ENCODE results near the gene ERN1.
"Not testable (repeated sequence)": the region's sequence is repeated elsewhere in the genome, so short reads cannot be mapped to it uniquely, and the experiment has no call there.

ERN1 gene

DNA sequence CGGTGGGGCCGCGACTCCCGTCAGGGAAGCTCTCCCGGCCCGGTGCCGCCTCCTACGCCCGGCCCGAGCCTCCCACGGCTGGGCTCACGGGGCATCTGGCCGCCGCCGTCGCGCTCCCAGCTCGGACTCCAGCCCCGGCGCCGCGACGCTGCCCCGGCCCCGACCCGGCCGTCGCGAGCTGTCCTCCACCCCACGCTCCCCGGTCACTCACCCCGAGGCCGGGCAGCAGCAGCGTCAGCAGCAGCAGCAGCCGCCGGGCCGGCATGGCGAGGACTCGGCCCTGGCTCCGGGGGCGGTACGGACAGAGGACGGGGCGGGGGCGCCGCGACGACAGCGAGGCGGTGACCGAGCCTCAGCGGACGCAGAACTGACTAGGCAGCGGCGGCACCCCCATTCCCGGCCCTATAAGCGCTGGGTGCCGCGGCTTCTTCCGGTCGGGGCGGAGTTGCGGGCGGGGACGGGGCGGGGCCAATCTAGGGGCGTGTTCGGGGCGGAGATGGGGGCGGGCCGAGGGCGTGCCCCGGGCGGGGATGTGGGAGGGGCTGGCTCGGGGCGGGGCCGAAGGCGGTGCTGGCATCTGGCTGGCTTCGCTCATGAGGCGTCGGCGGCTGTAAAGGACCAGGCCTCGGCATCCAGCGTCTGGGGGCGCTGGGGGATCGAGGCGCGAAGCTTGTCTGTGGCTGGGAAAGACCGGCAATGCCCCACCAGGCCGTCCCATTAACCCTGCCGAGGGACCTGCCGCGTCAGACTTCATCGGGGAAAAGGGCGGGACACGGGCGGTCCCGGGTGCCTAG is at the start of gene ERN1:
Gene ERN1 (minus strand): TSS at position 380 of the 794 bp plus-strand sequence. CDS start 115 bp downstream, at position 265.
- intact Hi-C loops (cut with DNase I), result loop anchor here (5.0 to 10.0 kb wide), 2 partner anchors 103 to 215 kb away; partner anchors contain the start of genes CSHL1 and GH1
- peak; percentile 85 to 98 (median 95) for DNase-seq

DNA sequence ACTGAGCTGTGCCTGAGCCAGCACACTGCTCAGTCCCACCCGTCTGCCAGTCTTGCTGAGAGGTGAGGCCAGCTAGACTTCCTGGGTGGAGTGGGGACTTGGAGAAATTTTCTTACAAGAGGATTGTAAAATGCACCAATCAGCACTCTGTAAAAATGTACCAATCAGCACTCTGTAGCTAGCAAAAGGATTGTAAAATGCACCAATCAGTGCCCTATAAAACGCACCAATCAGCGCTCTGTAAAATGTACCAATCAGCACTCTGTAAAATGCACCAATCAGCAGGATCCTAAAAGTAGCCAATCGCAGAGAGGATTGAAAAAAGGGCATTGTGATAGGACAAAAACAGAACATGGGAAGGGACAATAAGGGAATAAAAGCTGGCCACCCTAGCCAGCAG is 49.1 kb upstream of the ERN1 start:
- DNase-seq; intact Hi-C loops (cut with DNase I): not testable (repeated sequence)

DNA sequence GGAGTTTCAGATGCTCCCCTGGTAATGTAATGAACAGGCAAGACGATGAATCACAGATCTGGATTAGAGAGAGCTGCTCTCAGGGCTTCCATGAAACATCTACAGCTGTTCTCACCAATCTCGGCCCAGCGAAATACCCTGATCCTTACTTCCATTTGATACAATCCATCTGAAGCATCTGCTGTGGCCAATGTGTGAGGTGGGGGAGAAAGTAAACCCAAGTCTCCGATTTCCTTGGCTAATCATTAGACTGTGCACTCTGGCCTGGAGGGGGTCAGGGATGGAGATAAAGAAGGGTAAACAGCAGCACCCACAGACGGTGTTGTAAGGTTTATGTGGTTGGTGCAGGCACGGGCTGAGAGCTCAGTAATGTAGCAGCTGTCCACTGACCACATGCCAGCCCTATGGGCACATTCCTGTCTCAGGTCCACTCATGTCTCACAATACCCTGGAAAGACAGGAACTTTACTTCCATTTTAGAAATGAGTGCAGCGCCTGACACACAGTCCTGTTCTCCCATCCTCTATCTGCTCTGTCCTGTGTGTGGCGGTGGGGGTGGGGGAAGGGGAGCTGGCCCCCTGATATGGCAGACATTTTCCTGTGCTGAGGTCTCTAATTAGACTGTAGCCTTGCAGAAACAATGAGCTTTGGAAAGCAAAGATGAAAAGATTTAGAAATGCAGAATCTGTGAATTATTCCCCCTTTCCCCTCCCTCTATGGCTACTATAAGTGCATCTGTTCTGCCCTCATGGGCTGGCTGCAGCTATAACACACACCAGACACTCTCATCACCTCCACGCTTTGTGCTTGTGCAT is 48.3 kb upstream of the ERN1 start:
- intact Hi-C loops (cut with DNase I), result no loop called here

DNA sequence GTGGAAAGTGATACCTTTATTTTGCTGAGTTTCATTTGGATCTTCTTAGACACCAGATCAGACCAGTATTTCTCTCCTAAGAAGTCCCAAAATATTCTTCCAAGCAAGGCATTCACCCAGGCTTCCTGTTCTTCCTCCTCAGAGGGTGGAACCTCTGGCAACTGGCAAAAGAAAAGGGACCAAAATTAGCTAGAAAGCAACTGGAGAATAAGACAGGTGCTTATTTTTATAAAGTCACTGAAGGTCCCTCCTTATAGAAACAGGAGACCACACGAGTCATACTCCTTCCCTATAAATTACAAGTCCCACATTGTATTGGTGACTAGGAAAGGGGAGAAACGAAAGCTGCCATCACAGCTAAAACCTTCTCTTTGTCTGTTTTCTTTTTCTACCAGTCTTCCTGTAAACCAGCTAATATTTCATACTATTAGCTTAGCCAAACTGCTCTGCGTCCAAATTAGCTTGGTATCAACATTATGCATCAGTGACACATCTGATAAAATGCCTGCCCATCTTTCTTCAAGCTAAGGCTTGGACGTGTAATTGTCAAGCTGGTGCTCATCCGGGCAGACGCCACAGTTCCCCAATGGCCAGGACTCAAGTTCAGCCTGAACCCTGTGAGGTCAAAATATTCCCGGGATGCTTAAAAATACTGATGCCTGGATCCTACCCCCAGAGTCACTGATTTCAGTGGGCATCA is 47.5 kb upstream of the ERN1 start:
- intact Hi-C loops (cut with DNase I), result no loop called here
- no peak for DNase-seq

More for the DNA sequence above, 48.3 kb upstream of the ERN1 start:
- no peak for DNase-seq

DNA sequence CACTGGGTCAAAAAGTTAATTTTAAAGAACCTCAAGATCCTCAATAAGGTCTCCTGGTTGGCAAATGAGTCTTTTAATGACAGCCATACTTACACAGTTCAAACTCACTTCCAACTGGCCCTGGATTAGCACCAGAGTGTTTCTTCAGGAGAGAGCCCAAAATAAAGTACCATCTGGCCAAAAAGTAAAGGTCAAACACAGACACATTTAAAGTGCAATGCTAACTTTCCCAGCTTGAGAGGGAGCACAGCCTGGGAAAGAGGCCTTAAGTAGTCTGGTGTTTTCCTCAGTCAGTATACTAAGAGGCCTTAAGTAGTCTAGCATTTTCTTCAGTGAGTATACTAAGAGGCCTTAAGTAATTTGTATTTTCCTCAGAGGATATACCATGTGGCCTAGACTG is 46.6 kb upstream of the ERN1 start:
- intact Hi-C loops (cut with DNase I), result no loop called here
- no peak for DNase-seq

DNA sequence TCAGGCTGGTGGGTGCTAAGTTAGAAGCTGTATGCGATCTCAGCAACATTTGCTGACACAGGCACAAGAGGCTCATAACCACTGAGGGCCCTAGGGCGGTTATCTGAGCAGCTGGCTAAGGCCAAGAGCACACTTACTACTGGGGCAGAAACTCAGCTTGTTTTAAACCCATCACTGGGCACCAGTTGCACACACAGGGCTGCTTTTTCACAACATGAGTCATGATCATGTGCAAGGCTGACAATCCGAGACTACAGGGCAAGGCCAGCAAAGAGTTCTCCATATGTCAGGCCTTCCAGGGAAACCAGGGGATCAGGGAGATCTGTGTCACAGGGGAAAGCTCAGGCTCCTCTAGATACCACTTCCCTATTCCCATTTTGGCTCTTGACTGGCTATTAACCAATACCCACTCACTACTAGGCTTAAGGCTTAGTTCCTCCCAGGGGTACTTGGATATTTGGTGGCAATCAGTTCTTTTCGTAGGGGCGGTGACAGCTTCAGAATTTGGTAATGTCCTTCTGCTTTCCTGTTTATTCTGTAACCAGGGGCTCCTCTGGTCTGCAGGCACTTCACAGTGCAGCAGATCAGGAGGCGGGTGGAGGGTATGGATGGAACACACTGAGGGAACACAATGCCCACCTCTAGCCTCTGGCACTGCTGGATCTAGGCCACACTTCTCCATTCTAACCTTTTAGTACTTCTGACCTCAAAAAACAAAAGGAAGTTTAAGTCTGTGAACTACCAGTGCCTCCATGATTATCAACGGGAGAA is 44.9 kb upstream of the ERN1 start:
- peak in 35 of 42 donors; percentile 24 to 92 (median 59) for DNase-seq
- intact Hi-C loops (cut with DNase I), result no loop called here

DNA sequence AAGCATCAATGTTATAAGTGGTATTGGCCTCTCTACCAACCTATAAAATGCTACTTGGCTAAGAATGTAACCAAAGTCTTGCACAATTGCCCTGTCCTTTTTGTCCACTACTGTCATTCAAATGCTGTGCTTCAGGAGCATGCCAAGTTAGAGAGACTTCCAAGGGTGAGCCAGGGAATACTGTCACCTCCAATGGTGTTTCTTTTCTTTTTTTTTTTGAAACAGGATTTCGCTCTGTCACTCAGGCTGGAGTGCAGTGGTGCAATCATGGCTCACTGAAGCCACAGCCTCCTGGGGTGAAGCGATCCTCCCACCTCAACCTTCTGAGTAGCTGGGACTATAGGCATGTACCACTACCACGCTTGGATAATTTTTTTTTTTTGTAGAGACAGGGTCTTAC is 43.7 kb upstream of the ERN1 start:
- intact Hi-C loops (cut with DNase I), result no loop called here
- no peak for DNase-seq

DNA sequence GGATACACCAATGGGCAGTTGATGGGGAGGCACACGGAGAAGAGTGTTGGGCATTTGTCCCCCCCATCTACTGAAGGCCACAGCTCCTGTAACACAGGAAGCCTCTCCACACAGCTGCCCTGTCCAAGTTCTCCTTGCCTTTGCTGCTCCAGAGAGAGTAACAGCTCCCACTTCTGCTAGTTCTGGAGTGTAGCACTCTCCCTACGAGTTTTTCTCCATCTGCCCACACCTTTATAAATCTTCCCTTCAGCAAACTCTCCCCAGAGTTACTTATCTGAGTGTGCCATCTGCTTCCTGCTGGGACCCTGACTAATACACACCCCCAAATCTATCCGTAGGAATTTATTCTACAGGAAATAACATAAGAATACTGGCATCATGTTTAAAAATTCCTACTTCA is 42.6 kb upstream of the ERN1 start:
- DNase-seq, result no peak
- intact Hi-C loops (cut with DNase I), result no loop called here

DNA sequence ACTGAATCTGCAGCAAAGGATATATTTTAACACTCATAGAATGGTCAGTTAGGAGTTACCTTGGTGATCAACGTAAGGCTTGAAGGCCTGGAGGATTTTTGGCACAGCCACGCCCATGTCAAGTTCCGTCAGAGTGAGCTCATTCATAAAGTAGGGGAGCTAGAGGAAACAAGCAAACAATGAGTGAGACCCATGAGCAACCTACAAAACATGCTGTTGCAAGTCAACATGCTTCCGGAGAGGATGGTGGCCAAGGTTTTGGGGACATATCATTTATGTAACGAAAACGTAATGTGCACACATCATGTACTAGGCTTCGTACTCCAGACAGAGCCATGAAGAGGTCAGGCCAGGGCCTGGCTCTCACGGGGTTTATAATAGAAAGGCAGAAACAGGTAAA is 41.1 kb upstream of the ERN1 start:
- intact Hi-C loops (cut with DNase I), result no loop called here
- DNase-seq, result no peak

DNA sequence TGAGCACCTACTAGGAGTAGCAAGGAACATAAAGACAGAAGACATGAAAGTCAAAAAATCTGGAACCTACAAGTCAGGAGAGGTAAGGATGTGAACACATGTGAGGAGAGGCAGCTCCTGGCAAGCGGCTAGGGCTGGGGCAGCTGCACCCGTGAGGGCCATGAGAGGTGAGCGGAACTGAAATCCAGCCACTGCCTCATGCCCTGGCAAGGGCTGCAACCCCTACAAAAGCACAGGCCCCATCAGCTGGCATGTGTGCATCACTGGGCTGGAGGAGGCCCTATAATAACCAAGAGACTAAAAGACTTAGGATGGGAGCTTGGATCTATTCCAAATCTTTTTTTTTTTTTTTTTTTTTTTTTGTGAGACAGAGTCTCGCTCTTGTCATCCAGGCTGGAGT is 40.3 kb upstream of the ERN1 start:
- intact Hi-C loops (cut with DNase I), result no loop called here
- DNase-seq, result no peak

DNA sequence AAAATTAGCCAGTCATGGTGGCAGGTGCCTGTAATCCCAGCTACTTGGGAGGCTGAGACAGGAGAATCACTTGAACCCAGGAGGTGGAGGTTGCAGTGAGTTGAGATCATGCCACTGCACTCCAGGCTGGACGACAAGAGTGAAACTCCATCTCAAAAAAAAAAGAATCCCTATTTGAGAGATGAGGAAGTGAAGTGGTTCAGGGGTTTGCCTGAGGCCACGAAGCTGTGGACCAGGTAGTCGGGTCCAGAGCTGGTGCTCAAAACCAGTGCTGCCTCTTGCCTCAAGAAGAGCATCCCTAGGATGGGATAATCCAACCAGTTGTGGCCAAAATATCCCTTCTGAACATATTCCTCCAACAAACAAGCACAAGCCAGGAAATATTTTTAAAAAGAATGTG is 37.7 kb upstream of the ERN1 start:
- intact Hi-C loops (cut with DNase I); DNase-seq: not testable (repeated sequence)

DNA sequence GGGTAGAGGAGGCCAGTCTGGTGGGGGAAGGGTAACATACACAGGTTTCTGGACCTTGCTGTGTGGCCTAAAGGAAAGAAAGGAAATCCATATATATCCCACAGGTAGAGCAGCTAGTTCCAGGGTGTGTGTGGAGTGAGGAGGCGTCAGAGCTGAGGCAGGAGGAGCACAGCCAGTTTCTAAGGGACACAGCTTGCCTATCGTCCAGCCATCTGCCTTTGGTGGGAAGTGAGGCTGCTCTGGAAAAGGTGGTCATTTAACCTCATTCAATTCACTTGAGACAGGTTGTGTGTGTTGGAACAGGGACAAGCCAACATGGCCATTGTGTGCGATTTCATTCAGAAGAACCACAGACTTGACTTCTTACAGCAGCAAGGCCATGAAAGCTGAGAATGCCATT is 36.9 kb upstream of the ERN1 start:
- intact Hi-C loops (cut with DNase I), result no loop called here
- no peak for DNase-seq

DNA sequence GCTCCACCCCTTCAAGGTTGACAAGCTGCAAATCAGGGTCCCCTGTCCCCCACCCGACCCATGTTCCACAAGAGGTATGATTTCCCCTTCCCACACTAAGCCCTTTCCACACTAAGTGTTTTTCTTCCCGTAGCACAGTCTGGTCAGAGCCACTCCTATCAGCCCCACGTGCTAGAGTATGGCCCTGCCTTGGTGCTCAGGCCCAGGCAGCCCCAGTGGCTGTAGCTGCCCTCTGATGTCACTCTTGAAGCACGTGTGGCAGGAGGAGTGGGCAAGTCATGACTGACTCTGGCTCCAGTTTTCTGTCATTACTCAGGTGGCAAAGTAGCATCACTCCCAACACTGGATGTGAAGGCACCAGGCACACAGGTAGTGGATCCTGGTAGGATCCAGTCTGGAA is 35.4 kb upstream of the ERN1 start:
- intact Hi-C loops (cut with DNase I), result no loop called here
- DNase-seq, result no peak

DNA sequence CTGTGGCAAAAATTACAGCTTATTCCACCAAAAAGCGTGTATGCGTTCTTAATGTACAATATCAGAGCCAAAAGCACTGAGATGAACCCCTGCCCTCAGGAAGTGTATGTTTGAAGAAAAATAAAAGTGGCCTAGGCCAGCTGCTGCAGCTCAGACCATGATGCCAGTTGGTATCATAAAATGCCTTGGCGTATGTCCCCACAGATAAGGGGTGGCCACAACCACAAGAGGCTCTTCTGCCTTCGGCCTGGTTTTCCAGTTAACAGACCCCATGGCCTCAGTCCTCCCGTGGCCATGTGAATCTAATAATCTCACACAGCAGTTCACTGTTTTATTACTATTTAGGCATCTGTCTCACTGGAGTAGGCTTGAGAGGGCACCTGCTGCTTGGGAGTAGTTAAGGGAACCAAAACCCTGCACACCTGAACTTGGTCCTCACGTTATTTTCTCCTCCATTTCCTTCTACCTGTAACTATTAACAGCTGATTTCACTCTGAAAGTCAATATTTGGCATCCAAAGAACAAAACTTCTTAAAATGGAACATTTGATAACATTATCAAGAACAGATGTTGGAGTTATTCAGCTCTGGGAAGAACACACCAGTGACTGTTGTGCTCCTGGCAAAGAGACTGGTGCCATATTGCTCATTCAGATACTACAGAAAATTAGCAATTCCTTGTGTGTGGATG is 34.8 kb upstream of the ERN1 start:
- DNase-seq, result no peak
- intact Hi-C loops (cut with DNase I), result no loop called here

DNA sequence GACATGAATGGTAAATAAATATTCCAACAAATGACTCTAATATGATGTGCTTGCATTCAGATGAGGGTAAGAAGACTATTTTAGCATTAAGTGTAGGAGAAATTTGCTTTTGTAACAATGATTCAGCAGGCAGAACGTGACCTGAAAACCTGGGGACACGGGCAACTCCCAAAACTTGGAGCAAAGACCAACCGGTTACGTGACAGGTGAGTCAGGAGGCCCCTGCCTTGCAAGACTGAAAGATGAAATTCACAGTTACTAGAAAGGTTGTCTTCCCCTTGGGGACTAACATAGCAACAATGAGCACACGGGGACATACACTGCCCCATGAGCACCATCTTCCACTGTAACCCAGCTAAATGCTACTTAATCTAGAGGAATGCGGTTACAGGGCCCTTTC is 33.5 kb upstream of the ERN1 start:
- intact Hi-C loops (cut with DNase I), result no loop called here

DNA sequence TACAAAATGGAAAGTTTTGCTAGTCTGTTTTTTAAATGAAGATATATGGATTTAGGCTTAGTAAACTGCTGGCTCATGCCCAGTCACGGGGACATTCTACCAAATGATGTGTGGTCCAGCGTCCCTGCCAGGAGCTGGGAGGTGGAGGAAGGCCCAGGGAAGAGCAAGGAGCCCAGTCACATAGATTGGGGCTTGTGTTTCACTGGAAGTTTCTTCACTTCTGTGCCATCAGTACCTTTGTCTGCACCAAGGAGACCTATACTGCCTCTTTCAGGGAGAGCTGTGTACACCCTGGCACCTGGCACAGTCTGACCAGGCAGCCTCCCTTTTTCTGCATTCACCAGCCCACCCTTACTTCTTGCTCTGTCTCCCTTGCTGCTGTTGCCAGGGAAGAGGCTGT is 32.6 kb upstream of the ERN1 start:
- DNase-seq, result no peak
- intact Hi-C loops (cut with DNase I), result no loop called here

More for the DNA sequence above, 33.5 kb upstream of the ERN1 start:
- peak in 25 of 42 donors; percentile 23 to 73 (median 46) for DNase-seq

DNA sequence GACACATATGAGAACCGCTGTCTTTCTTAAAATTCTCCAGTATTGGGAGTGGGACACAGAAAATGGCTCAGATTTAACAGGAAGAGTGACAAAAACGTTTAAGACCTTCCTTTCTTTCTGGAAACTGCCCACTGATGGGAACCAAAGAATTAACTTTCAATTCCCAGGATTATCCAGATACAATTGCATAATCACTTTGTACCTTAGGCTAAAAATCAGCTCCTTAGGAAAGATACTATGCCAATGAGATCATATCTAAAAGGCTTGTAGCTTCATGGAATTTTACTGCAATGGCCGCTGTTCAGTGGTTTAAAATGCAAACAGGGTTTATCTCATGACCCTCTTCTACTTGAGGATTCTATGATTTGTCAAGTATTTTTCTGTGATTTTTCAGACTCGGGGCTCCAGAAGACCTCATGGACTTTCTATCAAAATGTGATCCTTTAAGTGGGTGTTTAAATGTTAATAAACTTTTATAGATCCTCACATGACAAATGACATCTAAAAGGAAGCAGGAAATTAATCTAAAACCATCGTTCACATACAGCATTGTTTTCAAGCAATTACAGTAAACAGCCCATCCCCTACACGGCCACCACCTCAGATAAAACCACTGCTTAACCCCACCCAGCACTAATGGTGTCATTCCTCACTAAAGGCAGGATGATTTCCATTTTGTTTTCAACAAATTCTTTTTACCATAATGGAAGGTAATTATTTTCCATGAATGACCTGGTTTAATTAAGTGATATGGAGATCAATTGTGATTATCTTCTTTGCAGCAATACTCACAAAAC is 31.6 kb upstream of the ERN1 start:
- no peak for DNase-seq

DNA sequence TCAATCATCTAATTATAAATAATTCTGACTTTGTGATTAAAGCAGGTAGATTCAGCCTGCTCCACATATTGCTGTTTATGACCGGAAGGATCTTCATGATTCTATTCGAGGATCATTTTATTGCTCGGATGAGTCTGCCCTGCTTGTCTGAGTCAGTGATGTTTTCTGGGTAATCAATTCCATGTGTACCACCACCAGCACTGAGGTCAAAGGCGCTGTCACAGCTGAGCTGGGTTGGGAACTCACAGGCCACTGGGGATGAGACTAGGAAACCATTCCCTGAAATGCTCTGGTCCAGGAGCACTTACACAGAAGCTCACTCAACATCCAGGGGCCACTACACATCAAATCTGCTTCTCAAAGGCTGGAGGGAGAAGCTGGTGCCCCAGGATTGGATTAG is 30.4 kb upstream of the ERN1 start:
- intact Hi-C loops (cut with DNase I), result no loop called here
- DNase-seq, result no peak

More for the DNA sequence above, 31.6 kb upstream of the ERN1 start:
- intact Hi-C loops (cut with DNase I), result no loop called here
